ENCODE measurements around the gene MLLT10. TPM values are rescaled to one million over a fixed set of nuclear protein-coding genes. Genes with fewer than 3 reads are reported as not detected.

The MLLT10 gene
- total RNA-seq, 1 donor = 37.6 TPM

GRCh38 chr10:21759232-21759631 lies 225.2 kb downstream of the MLLT10 start:
- H3K4me1 ChIP-seq (ENCODE audit: insufficient read depth, low read length) = no peaks in the 10 kb centered on the region
- H3K79me2 ChIP-seq (ENCODE audit: insufficient read depth, low read length) = no peaks in the 10 kb centered on the region
- no peak overlapping the region for H3K4me2 ChIP-seq (ENCODE audit: insufficient read depth, low read length)
- H3K4me3 ChIP-seq (ENCODE audit: insufficient read depth, low read length) = no peak overlapping the region
- no peaks in the 10 kb centered on the region for H3K36me3 ChIP-seq (ENCODE audit: insufficient read depth, low read length)
- DNase-seq (ENCODE audit: insufficient read length, low spot score, missing footprints) = no peak
- H3K27me3 ChIP-seq (ENCODE audit: insufficient read depth, low read length) = no peaks in the 10 kb centered on the region
- no peak overlapping the region for H2AFZ ChIP-seq (ENCODE audit: low read length)
- no peak overlapping the region for H3K27ac ChIP-seq (ENCODE audit: low read depth, low read length)
- H3K9me3 ChIP-seq (ENCODE audit: low read depth, low read length) = no peaks in the 10 kb centered on the region
- no peaks in the 10 kb centered on the region for H4K20me1 ChIP-seq (ENCODE audit: insufficient read depth, low read length)
- no peak for TF ChIP-seq CTCF (IDR thresholded peaks at IDR 0.05; ENCODE audit: extremely low read depth, low read depth, low read length)

GRCh38 chr10:21760332-21760731 lies 226.3 kb downstream of the MLLT10 start:
- H3K4me1 ChIP-seq (ENCODE audit: insufficient read depth, low read length) = no peaks in the 10 kb centered on the region
- H3K27ac ChIP-seq (ENCODE audit: low read depth, low read length) = no peak overlapping the region
- no peak for DNase-seq (ENCODE audit: insufficient read length, low spot score, missing footprints)
- no peak overlapping the region for H3K4me3 ChIP-seq (ENCODE audit: insufficient read depth, low read length)
- no peaks in the 10 kb centered on the region for H3K9me3 ChIP-seq (ENCODE audit: low read depth, low read length)
- no peaks in the 10 kb centered on the region for H3K79me2 ChIP-seq (ENCODE audit: insufficient read depth, low read length)
- no peaks in the 10 kb centered on the region for H3K27me3 ChIP-seq (ENCODE audit: insufficient read depth, low read length)
- no peak for TF ChIP-seq CTCF (IDR thresholded peaks at IDR 0.05; ENCODE audit: extremely low read depth, low read depth, low read length)
- no peaks in the 10 kb centered on the region for H3K36me3 ChIP-seq (ENCODE audit: insufficient read depth, low read length)
- H4K20me1 ChIP-seq (ENCODE audit: insufficient read depth, low read length) = no peaks in the 10 kb centered on the region
- H3K4me2 ChIP-seq (ENCODE audit: insufficient read depth, low read length) = no peak overlapping the region
- H2AFZ ChIP-seq (ENCODE audit: low read length) = no peak overlapping the region

- no peak for DNase-seq (ENCODE audit: insufficient read length, low spot score, missing footprints)
- Histone ChIP-seq H3K79me2 (ENCODE audit: insufficient read depth, low read length) (no peaks in the 10 kb centered on the region), H3K36me3 (ENCODE audit: insufficient read depth, low read length) (no peaks in the 10 kb centered on the region), H3K4me1 (ENCODE audit: insufficient read depth, low read length) (no peaks in the 10 kb centered on the region), H3K27ac (ENCODE audit: low read depth, low read length) (no peak overlapping the region), H4K20me1 (ENCODE audit: insufficient read depth, low read length) (no peaks in the 10 kb centered on the region), H3K4me2 (ENCODE audit: insufficient read depth, low read length) (no peak overlapping the region), H3K4me3 (ENCODE audit: insufficient read depth, low read length) (no peak overlapping the region), H2AFZ (ENCODE audit: low read length) (no peak overlapping the region), H3K27me3 (ENCODE audit: insufficient read depth, low read length) (no peaks in the 10 kb centered on the region), H3K9me3 (ENCODE audit: low read depth, low read length) (no peaks in the 10 kb centered on the region)
- TF ChIP-seq CTCF (IDR thresholded peaks at IDR 0.05; ENCODE audit: extremely low read depth, low read depth, low read length) = no peak
Observed at GRCh38 chr10:21764466-21765189, 230.6 kb downstream of the MLLT10 start.

GRCh38 chr10:21769041-21769440 lies 235.0 kb downstream of the MLLT10 start:
- Histone ChIP-seq H3K4me3 (ENCODE audit: insufficient read depth, low read length) (no peak overlapping the region), H3K79me2 (ENCODE audit: insufficient read depth, low read length) (no peaks in the 10 kb centered on the region), H4K20me1 (ENCODE audit: insufficient read depth, low read length) (no peaks in the 10 kb centered on the region), H3K36me3 (ENCODE audit: insufficient read depth, low read length) (no peaks in the 10 kb centered on the region), H3K9me3 (ENCODE audit: low read depth, low read length) (no peaks in the 10 kb centered on the region), H3K4me1 (ENCODE audit: insufficient read depth, low read length) (no peaks in the 10 kb centered on the region), H2AFZ (ENCODE audit: low read length) (no peak overlapping the region), H3K4me2 (ENCODE audit: insufficient read depth, low read length) (no peak overlapping the region), H3K27me3 (ENCODE audit: insufficient read depth, low read length) (no peaks in the 10 kb centered on the region), H3K27ac (ENCODE audit: low read depth, low read length) (no peak overlapping the region)
- TF ChIP-seq CTCF (IDR thresholded peaks at IDR 0.05; ENCODE audit: extremely low read depth, low read depth, low read length) = no peak
- DNase-seq (ENCODE audit: insufficient read length, low spot score, missing footprints) = no peak

All from osteoblast (primary cell).